DOHH2 (cell line): ENCODE data around the gene GAREM1.

ENCODE experiments used
- H3F3A ChIP-seq: fragments of 200-600 bp; sonication (generic), shearing (Covaris generic); 2 replicates; pipeline ENCODE4 v1.6.0; 2016; ENCODE audit warnings: antibody characterized with exemption, mild to moderate bottlenecking; ENCODE audit not compliant: control insufficient read depth, insufficient read depth
- H3K27ac ChIP-seq: fragments of 200-600 bp; sonication (generic); 2 replicates; pipeline ENCODE4 v1.5.1; 2014; ENCODE audit warnings: low read depth, mild to moderate bottlenecking, low read length, moderate library complexity
- H3K27me3 ChIP-seq: fragments of 200-600 bp; sonication (generic); 2 replicates; pipeline ENCODE4 v1.6.1; 2014; ENCODE audit warnings: mild to moderate bottlenecking, low read length, mixed read lengths; ENCODE audit not compliant: control insufficient read depth
- H3K36me3 ChIP-seq: fragments of 200-600 bp; sonication (generic); 2 replicates; pipeline ENCODE4 v1.6.1; 2014; ENCODE audit warnings: mild to moderate bottlenecking, low read length, moderate library complexity, mixed read lengths; ENCODE audit not compliant: control insufficient read depth
- H3K4me1 ChIP-seq: fragments of 200-600 bp; sonication (generic); 2 replicates; pipeline ENCODE4 v1.6.1; 2014; ENCODE audit warnings: mild to moderate bottlenecking, low read length, mixed read lengths; ENCODE audit not compliant: control insufficient read depth
- H3K4me2 ChIP-seq: fragments of 200-600 bp; sonication (generic); 2 replicates; pipeline ENCODE4 v1.6.0; 2014; ENCODE audit warnings: mild to moderate bottlenecking, low read length, moderate library complexity
- H3K4me3 ChIP-seq: fragments of 200-600 bp; sonication (generic); 2 replicates; pipeline ENCODE4 v1.5.1; 2014; ENCODE audit warnings: mild to moderate bottlenecking, low read length, mixed read lengths
- H3K79me2 ChIP-seq: fragments of 200-600 bp; sonication (generic); 2 replicates; pipeline ENCODE4 v1.6.1; 2014; ENCODE audit warnings: mild to moderate bottlenecking, low read length, mixed read lengths; ENCODE audit not compliant: control insufficient read depth
- H3K9me2 ChIP-seq: fragments of 200-600 bp; sonication (generic); replicated peaks from 2 replicates; pipeline ENCODE4 v1.6.1; 2014; ENCODE audit warnings: mild to moderate bottlenecking, low read length, mixed read lengths; ENCODE audit not compliant: control insufficient read depth
- H3K9me3 ChIP-seq: fragments of 200-600 bp; sonication (generic); 2 replicates; pipeline ENCODE4 v1.6.1; 2014; ENCODE audit warnings: antibody characterized with exemption, low read length, mixed read lengths; ENCODE audit not compliant: control insufficient read depth, insufficient read depth
- H4K20me1 ChIP-seq: fragments of 200-600 bp; sonication (generic); 2 replicates; pipeline ENCODE4 v1.6.0; 2014; ENCODE audit warnings: low read depth, mild to moderate bottlenecking, antibody characterized with exemption, low read length, moderate library complexity; ENCODE audit not compliant: control insufficient read depth, insufficient read depth
- CTCF ChIP-seq: fragments of 200-600 bp; sonication (generic); IDR thresholded peaks from one replicate; pipeline ENCODE4 v1.5.1; 2014; ENCODE audit warnings: antibody characterized with exemption, mild to moderate bottlenecking, low read depth, low read length; ENCODE audit not compliant: poor library complexity, severe bottlenecking
- EZH2phosphoT487 ChIP-seq: fragments of 200-600 bp; sonication (generic); IDR thresholded peaks from 2 replicates; pipeline ENCODE4 v1.6.1; 2017; ENCODE audit warnings: borderline replicate concordance, mild to moderate bottlenecking, antibody characterized with exemption, low read length, moderate library complexity, mixed read lengths

The GAREM1 gene

DNA sequence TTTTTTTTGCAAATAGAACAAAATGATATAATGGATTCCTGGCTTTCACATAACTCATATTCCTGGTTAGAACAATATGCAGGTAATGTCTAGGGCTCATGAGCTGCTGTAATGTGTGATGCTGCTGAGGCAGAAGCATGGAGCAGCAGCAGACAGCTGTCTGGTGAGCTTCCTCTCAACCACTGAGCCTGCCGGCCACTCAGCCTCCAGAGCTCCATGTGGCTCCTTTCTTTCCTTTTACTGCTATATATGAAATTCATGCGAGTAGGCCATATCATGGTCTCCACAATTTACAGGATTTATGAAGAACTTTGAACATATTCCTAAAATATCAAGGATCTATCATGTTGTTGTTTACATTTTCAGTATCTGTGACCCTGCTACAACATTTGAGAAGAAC is 159.9 kb downstream of the GAREM1 start:
- TF ChIP-seq EZH2phosphoT487, result no peak
- TF ChIP-seq CTCF, result no peak
- Histone ChIP-seq H3K9me2 (no peaks in the 10 kb centered on the region), H3K4me2 (no peak overlapping the region), H3K4me1 (no peaks in the 10 kb centered on the region), H4K20me1 (no peaks in the 10 kb centered on the region), H3K36me3 (no peaks in the 10 kb centered on the region), H3K9me3 (no peaks in the 10 kb centered on the region), H3K27ac (no peak overlapping the region), H3F3A (no peaks in the 10 kb centered on the region), H3K4me3 (no peak overlapping the region), H3K27me3 (no peaks in the 10 kb centered on the region), H3K79me2 (no peaks in the 10 kb centered on the region)

DNA sequence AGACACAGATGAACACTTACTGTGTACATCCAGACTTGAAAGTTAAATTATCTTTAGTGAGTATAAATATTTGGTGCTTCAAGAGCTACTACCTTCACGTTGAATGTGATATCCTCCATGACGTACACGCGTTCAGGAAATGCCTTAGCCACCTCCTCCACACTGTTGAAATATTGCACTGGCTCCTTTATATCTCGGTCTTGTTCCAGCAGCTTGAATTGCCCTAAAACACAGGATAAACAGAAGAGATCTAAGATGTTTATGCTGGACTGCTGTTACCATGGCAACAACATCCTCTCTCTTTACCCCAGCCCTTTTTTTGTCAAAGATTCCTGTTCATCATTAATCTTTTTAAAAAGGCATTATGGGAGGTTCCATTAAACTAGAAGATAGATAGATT is 160.6 kb downstream of the GAREM1 start:
- Histone ChIP-seq H3K79me2 (no peaks in the 10 kb centered on the region), H3K9me3 (no peaks in the 10 kb centered on the region), H3K27me3 (no peaks in the 10 kb centered on the region), H3K4me1 (no peaks in the 10 kb centered on the region), H3K27ac (no peak overlapping the region), H3K4me2 (no peak overlapping the region), H3K9me2 (no peaks in the 10 kb centered on the region), H3F3A (no peaks in the 10 kb centered on the region), H3K4me3 (no peak overlapping the region), H4K20me1 (no peaks in the 10 kb centered on the region), H3K36me3 (no peaks in the 10 kb centered on the region)
- TF ChIP-seq EZH2phosphoT487, result no peak
- no peak for TF ChIP-seq CTCF

DNA sequence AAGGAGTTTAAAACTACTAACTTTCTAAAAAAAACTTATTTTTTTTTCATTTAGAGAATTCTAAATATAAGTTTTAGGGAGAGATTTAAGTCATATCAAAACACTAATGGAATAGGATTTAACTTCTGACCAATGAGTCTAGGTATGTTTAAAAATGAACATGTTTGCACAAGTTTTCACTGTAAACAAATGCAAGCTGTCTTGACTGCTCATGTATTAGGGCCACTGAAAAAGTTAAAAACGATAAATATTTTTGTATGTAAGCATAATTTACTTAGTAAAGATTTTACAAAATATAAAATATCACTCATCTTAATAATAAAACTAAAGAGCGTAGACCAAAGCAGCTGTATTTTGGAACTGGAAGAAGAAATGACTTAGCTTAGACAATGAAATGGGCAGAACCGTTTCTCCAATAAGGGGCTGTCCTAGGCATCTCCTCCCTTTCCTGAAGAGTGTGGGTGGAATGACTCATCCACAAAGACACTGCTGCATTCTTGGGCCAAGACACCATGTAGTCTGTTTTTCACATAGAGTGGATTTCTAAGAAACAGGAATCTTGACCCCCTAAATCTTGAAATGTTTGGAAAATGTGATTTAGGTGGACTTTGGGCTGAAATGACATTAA is 162.1 kb downstream of the GAREM1 start:
- Histone ChIP-seq H4K20me1 (no peaks in the 10 kb centered on the region), H3K79me2 (no peaks in the 10 kb centered on the region), H3K9me2 (no peaks in the 10 kb centered on the region), H3K4me2 (no peak overlapping the region), H3K9me3 (no peaks in the 10 kb centered on the region), H3F3A (no peaks in the 10 kb centered on the region), H3K36me3 (no peaks in the 10 kb centered on the region), H3K4me1 (no peaks in the 10 kb centered on the region), H3K27ac (no peak overlapping the region), H3K4me3 (no peak overlapping the region), H3K27me3 (no peaks in the 10 kb centered on the region)
- no peak for TF ChIP-seq EZH2phosphoT487
- no peak for TF ChIP-seq CTCF
